B cell (primary cell): ENCODE measurements around the gene LZTS2. TPM values are rescaled to one million over a fixed set of nuclear protein-coding genes. Genes with fewer than 3 reads are reported as not detected.

Source experiments
- ATAC-seq: fragments of 200-7000 bp; cut with Tn5 transposase; one replicate; pipeline ENCODE4 v1.10.0; 2021; ENCODE audit warnings: low read depth, mild to moderate bottlenecking, moderate number of reproducible peaks, moderate library complexity
- CTCF ChIA-PET: fragments of 350-600 bp; sonication (Branson Sonifier 250); formaldehyde crosslinking; loops from one replicate; lab custom pipeline; 2021; ENCODE audit warnings: antibody characterized with exemption, inconsistent platforms; lab: Charles Lee
- POLR2A ChIA-PET: fragments of 350-600 bp; sonication (Branson Sonifier 250); formaldehyde crosslinking; loops from one replicate; lab custom pipeline; 2021; ENCODE audit warnings: antibody characterized with exemption; lab: Charles Lee
- DNase-seq: peaks from one replicate; pipeline ENCODE4 v3.0.0; 2013
- H2AFZ ChIP-seq: 2 replicates; pipeline ENCODE4 v1.6.1; 2012; ENCODE audit warnings: mild to moderate bottlenecking, low read depth, low read length; ENCODE audit not compliant: insufficient read depth, poor library complexity, severe bottlenecking
- H3K27ac ChIP-seq, 2 donors: 1 replicate in 1 of 2; 2 replicates in 1 of 2; pipeline ENCODE4 v1.5.1; 2012 to 2013; ENCODE audit warnings: low read length in 2 of 2, mild to moderate bottlenecking in 2 of 2, moderate library complexity in 1 of 2
- H3K27me3 ChIP-seq, 4 experiments: fragments of 200-600 bp in 1 of 4; sonication (generic) in 1 of 4; replicated peaks in 1 of 4; 1 replicate in 2 of 4; 2 replicates in 2 of 4; pipeline versions ENCODE4 v1.6.1 to v1.7.0; 2013 to 2016; ENCODE audit warnings: low read length in 3 of 4, mild to moderate bottlenecking in 2 of 4, mixed read lengths in 1 of 4, moderate library complexity in 1 of 4; ENCODE audit not compliant: insufficient read depth in 4 of 4, control insufficient read depth in 3 of 4; ENCODE audit errors: control extremely low read depth in 1 of 4
- H3K36me3 ChIP-seq, 2 experiments: replicated peaks in 1 of 2; 1 replicate in 1 of 2; 2 replicates in 1 of 2; pipeline versions ENCODE4 v1.6.1 to v1.7.1; 2013; ENCODE audit warnings: low read length in 1 of 2; ENCODE audit not compliant: insufficient read depth in 2 of 2, control insufficient read depth in 1 of 2; ENCODE audit errors: control extremely low read depth in 1 of 2, extremely low read depth in 1 of 2
- H3K4me1 ChIP-seq, 2 donors: fragments of 200-600 bp in 1 of 2; sonication (generic) in 1 of 2; 1 replicate in 1 of 2; 2 replicates in 1 of 2; pipeline versions ENCODE4 v1.5.1 to v1.6.1; 2013 to 2017; ENCODE audit warnings: low read length in 2 of 2; ENCODE audit not compliant: control insufficient read depth in 2 of 2, insufficient read depth in 2 of 2
- H3K4me2 ChIP-seq: replicated peaks from 2 replicates; pipeline ENCODE3; 2012; ENCODE audit warnings: mild to moderate bottlenecking, low read depth, low read length; ENCODE audit not compliant: poor library complexity, severe bottlenecking
- H3K4me3 ChIP-seq, 5 experiments: fragments of 200-600 bp in 1 of 5; sonication (generic) in 1 of 5; 1 replicate in 3 of 5; 2 replicates in 2 of 5; pipeline versions ENCODE4 v1.5.1 to v1.7.0; 2011 to 2016; ENCODE audit warnings: low read length in 4 of 5, mild to moderate bottlenecking in 4 of 5, low read depth in 2 of 5, control low read depth in 1 of 5, moderate library complexity in 1 of 5; ENCODE audit not compliant: insufficient read depth in 1 of 5; ENCODE audit errors: control extremely low read depth in 1 of 5, extremely low read depth in 1 of 5
- H3K79me2 ChIP-seq: fragments of 200-600 bp; sonication (generic); one replicate; pipeline ENCODE4 v1.6.0; 2016; ENCODE audit warnings: low read length; ENCODE audit not compliant: control insufficient read depth, insufficient read depth
- H3K9ac ChIP-seq: fragments of 200-600 bp; sonication (generic); 2 replicates; pipeline ENCODE4 v1.6.1; 2017; ENCODE audit warnings: mild to moderate bottlenecking, low read length, moderate library complexity
- H3K9me3 ChIP-seq, 3 donors: one replicate each; pipeline versions ENCODE4 v1.6.1 to v1.7.1; 2013; ENCODE audit warnings: low read length in 2 of 3; ENCODE audit not compliant: control insufficient read depth in 2 of 3, insufficient read depth in 1 of 3; ENCODE audit errors: control extremely low read depth in 1 of 3
- H4K20me1 ChIP-seq: 2 replicates; pipeline ENCODE4 v1.6.0; 2012; ENCODE audit warnings: mild to moderate bottlenecking, low read length; ENCODE audit not compliant: insufficient read depth, control insufficient read depth, poor library complexity, severe bottlenecking
- H3K27ac Mint-ChIP-seq: one replicate; pipeline ENCODE4 v1.8.0; 2021; ENCODE audit warnings: mixed read lengths
- H3K27me3 Mint-ChIP-seq: one replicate; pipeline ENCODE4 v1.8.0; 2021; ENCODE audit warnings: mixed read lengths
- H3K4me1 Mint-ChIP-seq: one replicate; pipeline ENCODE4 v1.8.0; 2021; ENCODE audit warnings: mixed read lengths
- H3K4me3 Mint-ChIP-seq: one replicate; pipeline ENCODE4 v1.8.0; 2021; ENCODE audit warnings: mixed read lengths
- H3K9me3 Mint-ChIP-seq: one replicate; pipeline ENCODE4 v1.8.0; 2022; ENCODE audit warnings: mixed read lengths; ENCODE audit not compliant: insufficient read depth
- CTCF ChIP-seq: fragments of 200-600 bp; IDR thresholded peaks from one replicate; pipeline ENCODE4 v1.8.0; 2022; ENCODE audit warnings: antibody characterized with exemption, mild to moderate bottlenecking
- EZH2 ChIP-seq: IDR thresholded peaks from 2 replicates; pipeline ENCODE4 v1.6.1; 2012; ENCODE audit warnings: borderline replicate concordance, low read depth, mild to moderate bottlenecking, moderate library complexity, low read length; ENCODE audit not compliant: insufficient read depth, poor library complexity, severe bottlenecking
- WGBS: methylation state at CpG from one replicate; pipeline ENCODE4 v1.1.5; 2013; ENCODE audit warnings: missing lambda C conversion rate; ENCODE audit not compliant: insufficient coverage; 5-methylcytosine and 5-hydroxymethylcytosine counted together
- intact Hi-C: fragments of 100-400 bp; cut with micrococcal nuclease; formaldehyde crosslinking; loops from one replicate; pipeline ENCODE4 v1.10.0; 2022
- polyA plus RNA-seq: library from polyadenylated mRNA; depleted of rRNA; stranded (reverse); fragments of >200 nt; gene quantifications from 2 replicates; pipeline ENCODE4 v1.2.3, GENCODE V29; 2012
- total RNA-seq, 2 donors: library from RNA; stranded (reverse); fragments of 120-200 nt in 1 of 2; gene quantifications; 1 replicate in 1 of 2; 2 replicates in 1 of 2; pipeline versions ENCODE4 v1.2.3 to v1.2.4, GENCODE V29; 2013 to 2022

LZTS2 gene
- total and polyA plus RNA-seq, 2 donors (not counting 1 experiment from before 2014, with no cell fraction given): 23.2 to 36.9 TPM

DNA sequence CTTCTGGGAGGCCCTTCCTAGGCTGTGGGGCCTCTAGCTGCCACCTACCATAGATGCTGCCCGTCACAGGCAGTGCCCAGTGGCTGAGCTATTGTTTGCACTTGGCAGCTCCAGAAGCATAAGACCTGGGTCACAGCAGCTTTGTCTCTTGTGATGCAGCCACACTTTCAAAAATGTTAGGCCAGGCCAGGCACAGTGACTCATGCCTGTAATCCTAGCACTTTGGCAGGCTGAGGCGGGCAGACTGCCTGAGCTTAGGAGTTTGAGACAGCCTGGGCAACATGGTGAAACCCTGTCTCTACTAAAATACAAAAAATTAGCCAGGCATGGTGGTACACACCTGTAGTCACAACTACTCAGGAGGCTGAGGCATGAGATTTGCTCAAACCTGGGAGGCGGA is 52.7 kb downstream of the LZTS2 start:
- Mint-ChIP-seq H3K4me3 (no peak overlapping the region), H3K27ac (no peak overlapping the region), H3K9me3 (no peaks in the 10 kb centered on the region), H3K4me1 (peaks cover 16% of the 10 kb centered on the region), H3K27me3 (peaks cover 25% of the 10 kb centered on the region)
- no peak for TF ChIP-seq EZH2
- POLR2A ChIA-PET: no interaction called here
- 94% methylated on average over 3 of the region's 3 CpGs for WGBS
- peaks cover 6% of the 10 kb centered on the region for H3K79me2 ChIP-seq
- no peak overlapping the region for H3K9ac ChIP-seq
- ATAC-seq: no peak
- H3K36me3 ChIP-seq: no peaks in the 10 kb centered on the region
- CTCF ChIA-PET: interaction anchor here (0.6 to 12.0 kb wide), 8 partner anchors 12 to 139 kb away, joined by 3 to 227 read pairs (median 4); partner anchors contain the start of genes KAZALD1 and SLF2
- no peak overlapping the region for H3K27ac ChIP-seq
- no peak overlapping the region for H3K4me2 ChIP-seq
- peaks cover 9 to 11% of the 10 kb centered on the region in 2 donors for H3K4me1 ChIP-seq
- no peak overlapping the region for H3K4me3 ChIP-seq
- no peak for DNase-seq
- no peak overlapping the region for H2AFZ ChIP-seq
- intact Hi-C loops: no loop called here
- peaks cover 0 to 43% (median 19%) of the 10 kb centered on the region in 4 experiments for H3K27me3 ChIP-seq
- H3K9me3 ChIP-seq: peaks cover 0 to 2% (median 0%) of the 10 kb centered on the region in 3 donors
- H4K20me1 ChIP-seq: no peaks in the 10 kb centered on the region

DNA sequence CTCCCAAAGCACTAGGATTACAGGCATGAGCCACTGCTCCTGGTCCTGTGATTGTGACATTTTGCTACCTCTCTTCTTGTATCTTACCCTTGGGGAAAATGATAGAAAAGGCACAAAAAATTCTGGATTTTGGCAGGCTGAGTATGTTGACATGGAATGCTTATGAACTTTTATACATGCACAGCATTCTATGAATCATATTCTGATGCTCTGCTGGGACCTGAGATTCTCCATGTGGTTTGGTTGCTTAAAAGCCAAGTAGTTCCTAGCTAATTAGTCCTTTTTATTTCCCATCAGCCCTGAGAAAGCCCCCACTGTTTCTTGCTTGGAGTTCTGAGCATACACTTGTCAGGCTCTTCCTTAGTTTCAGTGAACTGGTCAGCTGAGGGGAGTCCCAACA is 53.9 kb downstream of the LZTS2 start:
- TF ChIP-seq CTCF (no peak), EZH2 (no peak)
- H3K79me2 ChIP-seq: peaks cover 6% of the 10 kb centered on the region

More for the DNA sequence above, 53.9 kb downstream of the LZTS2 start:
- Mint-ChIP-seq H3K27ac (no peak overlapping the region), H3K27me3 (peaks cover 14% of the 10 kb centered on the region), H3K4me1 (peaks cover 13% of the 10 kb centered on the region), H3K4me3 (no peak overlapping the region), H3K9me3 (no peaks in the 10 kb centered on the region)
- Histone ChIP-seq H4K20me1 (no peaks in the 10 kb centered on the region), H3K4me1 (peaks cover 9 to 11% of the 10 kb centered on the region in 2 donors), H3K36me3 (no peaks in the 10 kb centered on the region), H3K9ac (no peak overlapping the region), H3K9me3 (no peaks in the 10 kb centered on the region), H3K4me3 (no peak overlapping the region), H3K4me2 (no peak overlapping the region), H3K27ac (no peak overlapping the region), H2AFZ (no peak overlapping the region), H3K27me3 (peaks cover 0 to 30% (median 13%) of the 10 kb centered on the region in 4 experiments)
- ATAC-seq (no peak), DNase-seq (no peak)
- POLR2A ChIA-PET: interaction anchor here (0.6 kb wide), 1 partner anchor 27 kb away, joined by 3 read pairs; no protein-coding TSS in a partner anchor
- CTCF ChIA-PET: interaction anchor here (7.0 to 12.0 kb wide), 3 partner anchors 12 to 88 kb away, joined by 65 to 227 read pairs (median 93); partner anchors contain the start of gene KAZALD1
- intact Hi-C loops: no loop called here
